NCI-H2107 treated with DMSO at 0.1 percent for 48 hours (cell line): Measurements from ENCODE around the gene TMEM86A.

Source experiments
- DNase-seq: peaks from one replicate; lab custom pipeline; 2025; ENCODE audit not compliant: unreplicated experiment; lab: John Stamatoyannopoulos, UW

TMEM86A gene

DNA sequence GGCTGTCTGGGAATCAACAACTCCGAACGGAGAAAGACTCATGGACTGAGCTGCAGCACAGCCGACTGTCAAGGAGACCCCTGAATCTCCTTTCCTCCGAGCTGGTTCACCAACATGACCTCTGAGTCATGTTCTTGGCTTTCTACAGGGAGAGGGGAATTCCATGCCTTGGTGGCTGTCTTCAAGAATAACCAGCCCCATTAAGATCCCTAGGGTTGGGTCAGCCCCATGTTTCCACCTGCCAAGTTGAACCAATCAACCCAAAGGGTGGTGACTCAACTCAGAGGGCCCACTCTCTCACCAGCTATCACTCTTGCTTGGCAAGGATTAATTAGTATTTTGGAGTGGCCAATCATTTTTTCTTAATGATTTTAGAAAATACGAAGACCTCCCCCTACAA, 55.7 kb downstream of the TMEM86A start:
- DNase-seq, result no peak
